ENCODE results near the gene NKX3-2.
A peak's percentile ranks its signal among the peaks of the same experiment; 100 is the strongest.
"Not testable (repeated sequence)": the region's sequence is repeated elsewhere in the genome, so short reads cannot be mapped to it uniquely, and the experiment has no call there.

The NKX3-2 gene

GRCh38 chr4:13543839-13544605 is at the start of gene NKX3-2:
TSS of gene NKX3-2 (minus strand) at chr4:13544508. CDS start at chr4:13544414, 94 bp downstream.
- DNase-seq, result no peak

- DNase-seq, result no peak
These were observed 47.9 kb upstream of the NKX3-2 start for GRCh38 chr4:13592220-13592619.

- no peak for DNase-seq
These were observed 46.5 kb upstream of the NKX3-2 start for GRCh38 chr4:13590766-13591165.

GRCh38 chr4:13588954-13589353 is 44.6 kb upstream of the NKX3-2 start:
- DNase-seq, result no peak

GRCh38 chr4:13584481-13584880 is 40.2 kb upstream of the NKX3-2 start:
- DNase-seq, result no peak

- DNase-seq, result no peak
These were observed 35.7 kb upstream of the NKX3-2 start for GRCh38 chr4:13580036-13580435.

- DNase-seq, result no peak
These were observed 33.4 kb upstream of the NKX3-2 start for GRCh38 chr4:13577660-13578059.

GRCh38 chr4:13570916-13571315 is 26.6 kb upstream of the NKX3-2 start:
- no peak for DNase-seq

- no peak for DNase-seq
These were observed 22.8 kb upstream of the NKX3-2 start for GRCh38 chr4:13567125-13567524.

- DNase-seq, result no peak
These were observed 18.6 kb upstream of the NKX3-2 start for GRCh38 chr4:13562876-13563275.

- DNase-seq, result no peak
These were observed 17.4 kb upstream of the NKX3-2 start for GRCh38 chr4:13561673-13562072.

- not testable (repeated sequence) for DNase-seq
These were observed 15.8 kb upstream of the NKX3-2 start for GRCh38 chr4:13560111-13560510.

- DNase-seq, result no peak
These were observed 15.1 kb upstream of the NKX3-2 start for GRCh38 chr4:13559413-13559812.

- DNase-seq, result no peak
These were observed 14.6 kb upstream of the NKX3-2 start for GRCh38 chr4:13558881-13559280.

- DNase-seq, result no peak
These were observed 11.0 kb upstream of the NKX3-2 start for GRCh38 chr4:13555325-13555724.

- no peak for DNase-seq
These were observed 8.8 kb upstream of the NKX3-2 start for GRCh38 chr4:13553081-13553480.

GRCh38 chr4:13548984-13549546 is 4.8 kb upstream of the NKX3-2 start:
- DNase-seq, result peak; percentile 71

GRCh38 chr4:13548059-13548983 is 4.0 kb upstream of the NKX3-2 start:
- DNase-seq, result no peak

GRCh38 chr4:13547485-13548041 is 3.3 kb upstream of the NKX3-2 start:
- DNase-seq, result no peak

GRCh38 chr4:13546941-13547484 is 2.7 kb upstream of the NKX3-2 start:
- DNase-seq, result no peak

GRCh38 chr4:13546142-13546940 is 2.0 kb upstream of the NKX3-2 start:
- no peak for DNase-seq

GRCh38 chr4:13545394-13545808 is 1.1 kb upstream of the NKX3-2 start:
- DNase-seq, result no peak
